ENCODE data around the gene DHRS7B. TPM values are rescaled to one million over a fixed set of nuclear protein-coding genes. Genes with fewer than 3 reads are reported as not detected.

The DHRS7B gene
- total and polyA plus RNA-seq, 2 of the 13 experiments (the other 11 are each of a cell fraction or from before 2014, with no cell fraction given) = 20.0 to 35.8 TPM

DNA sequence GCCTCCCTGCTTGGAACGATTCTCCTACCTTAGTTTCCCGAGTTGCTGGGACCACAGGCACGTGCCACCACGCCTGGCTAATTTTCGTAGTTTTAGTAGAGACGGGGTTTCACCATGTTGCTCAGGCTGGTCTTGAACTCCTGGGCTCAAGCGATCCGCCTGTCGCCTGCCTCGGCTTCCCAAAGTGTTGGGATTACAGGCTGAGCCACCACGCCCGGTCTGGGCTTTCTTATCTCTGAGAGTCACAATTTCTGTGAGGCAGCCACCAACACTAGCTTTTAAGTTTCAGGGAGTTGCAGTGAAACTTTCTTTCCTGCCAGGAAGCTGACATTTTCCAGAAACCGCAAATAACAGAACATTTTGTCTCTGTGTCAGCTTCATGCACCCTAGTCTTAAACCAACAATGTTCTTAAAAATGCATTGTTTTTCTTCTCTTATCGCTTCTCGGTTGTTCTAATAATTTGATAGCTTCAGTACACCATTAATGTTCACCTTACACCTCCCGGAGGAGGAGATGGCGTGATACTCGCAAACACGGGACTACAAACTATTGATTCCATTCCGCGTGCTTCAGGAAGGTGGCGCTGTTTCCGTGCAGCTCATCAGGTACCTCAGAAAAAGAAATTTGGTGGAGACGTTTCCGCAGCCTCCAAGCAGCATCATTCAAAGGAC, 7.4 kb upstream of the DHRS7B start (continued):
- TF ChIP-seq SMAD3 (CRISPR knock-in tag; IDR thresholded peaks at IDR 0.05) (0 out of 2 replicates have a peak, but pooled peaks have one; percentile 30), SMC3 (IDR thresholded peaks at IDR 0.05; ENCODE audit: low read length) (peak; percentile 73), NAIF1 (CRISPR knock-in tag; IDR thresholded peaks at IDR 0.05; ENCODE audit: borderline replicate concordance) (no peak), HES4 (CRISPR knock-in tag; IDR thresholded peaks at IDR 0.05; ENCODE audit: borderline replicate concordance) (no peak), FOXA3 (CRISPR knock-in tag; IDR thresholded peaks at IDR 0.05) (peak; percentile 14; the same call in 1 of the 2 replicates), SMYD3 (CRISPR knock-in tag; IDR thresholded peaks at IDR 0.05) (no peak), KDM4B (CRISPR knock-in tag; IDR thresholded peaks at IDR 0.05) (no peak), TBL1XR1 (IDR thresholded peaks at IDR 0.05; ENCODE audit: borderline replicate concordance, low read length, partially characterized antibody) (no peak), TEAD3 (CRISPR knock-in tag; optimal IDR thresholded peaks at IDR 0.05; ENCODE audit: borderline replicate concordance) (peak; percentile 51), ZNF788 (CRISPR knock-in tag; IDR thresholded peaks at IDR 0.05; ENCODE audit: borderline replicate concordance) (no peak), ZNF615 (CRISPR knock-in tag; IDR thresholded peaks at IDR 0.05; ENCODE audit: borderline replicate concordance) (no peak), ONECUT2 (CRISPR knock-in tag; IDR thresholded peaks at IDR 0.05) (peak; percentile 87), ZNF672 (CRISPR knock-in tag; IDR thresholded peaks at IDR 0.05) (no peak), ZNF180 (CRISPR knock-in tag; IDR thresholded peaks at IDR 0.05; ENCODE audit: borderline replicate concordance, low read depth) (no peak), JUNB (CRISPR knock-in tag; IDR thresholded peaks at IDR 0.05; ENCODE audit: borderline replicate concordance) (no peak), NCOA1 (CRISPR knock-in tag; IDR thresholded peaks at IDR 0.05) (no peak), ZSCAN31 (CRISPR knock-in tag; IDR thresholded peaks at IDR 0.05; ENCODE audit: low read depth) (no peak), RAD21 (CRISPR knock-in tag; IDR thresholded peaks at IDR 0.05) (peak; percentile 44; the same call in 1 of the 2 replicates), ZNF546 (CRISPR knock-in tag; conservative IDR thresholded peaks at IDR 0.05) (no peak), GATAD2A (CRISPR knock-in tag; IDR thresholded peaks at IDR 0.05) (peak; percentile 32; the same call in 1 of the 2 replicates), ZNF775 (CRISPR knock-in tag; IDR thresholded peaks at IDR 0.05; ENCODE audit: borderline replicate concordance) (no peak)
- TF ChIP-seq, protein P1, sequence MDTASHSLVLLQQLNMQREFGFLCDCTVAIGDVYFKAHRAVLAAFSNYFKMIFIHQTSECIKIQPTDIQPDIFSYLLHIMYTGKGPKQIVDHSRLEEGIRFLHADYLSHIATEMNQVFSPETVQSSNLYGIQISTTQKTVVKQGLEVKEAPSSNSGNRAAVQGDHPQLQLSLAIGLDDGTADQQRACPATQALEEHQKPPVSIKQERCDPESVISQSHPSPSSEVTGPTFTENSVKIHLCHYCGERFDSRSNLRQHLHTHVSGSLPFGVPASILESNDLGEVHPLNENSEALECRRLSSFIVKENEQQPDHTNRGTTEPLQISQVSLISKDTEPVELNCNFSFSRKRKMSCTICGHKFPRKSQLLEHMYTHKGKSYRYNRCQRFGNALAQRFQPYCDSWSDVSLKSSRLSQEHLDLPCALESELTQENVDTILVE (CRISPR knock-in tag; IDR thresholded peaks at IDR 0.05) = no peak
- TF ChIP-seq, protein P2, sequence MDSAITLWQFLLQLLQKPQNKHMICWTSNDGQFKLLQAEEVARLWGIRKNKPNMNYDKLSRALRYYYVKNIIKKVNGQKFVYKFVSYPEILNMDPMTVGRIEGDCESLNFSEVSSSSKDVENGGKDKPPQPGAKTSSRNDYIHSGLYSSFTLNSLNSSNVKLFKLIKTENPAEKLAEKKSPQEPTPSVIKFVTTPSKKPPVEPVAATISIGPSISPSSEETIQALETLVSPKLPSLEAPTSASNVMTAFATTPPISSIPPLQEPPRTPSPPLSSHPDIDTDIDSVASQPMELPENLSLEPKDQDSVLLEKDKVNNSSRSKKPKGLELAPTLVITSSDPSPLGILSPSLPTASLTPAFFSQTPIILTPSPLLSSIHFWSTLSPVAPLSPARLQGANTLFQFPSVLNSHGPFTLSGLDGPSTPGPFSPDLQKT (CRISPR knock-in tag; IDR thresholded peaks at IDR 0.05; ENCODE audit: borderline replicate concordance) = no peak
- TF ChIP-seq, protein P3, sequence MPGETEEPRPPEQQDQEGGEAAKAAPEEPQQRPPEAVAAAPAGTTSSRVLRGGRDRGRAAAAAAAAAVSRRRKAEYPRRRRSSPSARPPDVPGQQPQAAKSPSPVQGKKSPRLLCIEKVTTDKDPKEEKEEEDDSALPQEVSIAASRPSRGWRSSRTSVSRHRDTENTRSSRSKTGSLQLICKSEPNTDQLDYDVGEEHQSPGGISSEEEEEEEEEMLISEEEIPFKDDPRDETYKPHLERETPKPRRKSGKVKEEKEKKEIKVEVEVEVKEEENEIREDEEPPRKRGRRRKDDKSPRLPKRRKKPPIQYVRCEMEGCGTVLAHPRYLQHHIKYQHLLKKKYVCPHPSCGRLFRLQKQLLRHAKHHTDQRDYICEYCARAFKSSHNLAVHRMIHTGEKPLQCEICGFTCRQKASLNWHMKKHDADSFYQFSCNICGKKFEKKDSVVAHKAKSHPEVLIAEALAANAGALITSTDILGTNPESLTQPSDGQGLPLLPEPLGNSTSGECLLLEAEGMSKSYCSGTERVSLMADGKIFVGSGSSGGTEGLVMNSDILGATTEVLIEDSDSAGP (CRISPR knock-in tag; IDR thresholded peaks at IDR 0.05; ENCODE audit: borderline replicate concordance) = no peak
- TF ChIP-seq, protein P4, sequence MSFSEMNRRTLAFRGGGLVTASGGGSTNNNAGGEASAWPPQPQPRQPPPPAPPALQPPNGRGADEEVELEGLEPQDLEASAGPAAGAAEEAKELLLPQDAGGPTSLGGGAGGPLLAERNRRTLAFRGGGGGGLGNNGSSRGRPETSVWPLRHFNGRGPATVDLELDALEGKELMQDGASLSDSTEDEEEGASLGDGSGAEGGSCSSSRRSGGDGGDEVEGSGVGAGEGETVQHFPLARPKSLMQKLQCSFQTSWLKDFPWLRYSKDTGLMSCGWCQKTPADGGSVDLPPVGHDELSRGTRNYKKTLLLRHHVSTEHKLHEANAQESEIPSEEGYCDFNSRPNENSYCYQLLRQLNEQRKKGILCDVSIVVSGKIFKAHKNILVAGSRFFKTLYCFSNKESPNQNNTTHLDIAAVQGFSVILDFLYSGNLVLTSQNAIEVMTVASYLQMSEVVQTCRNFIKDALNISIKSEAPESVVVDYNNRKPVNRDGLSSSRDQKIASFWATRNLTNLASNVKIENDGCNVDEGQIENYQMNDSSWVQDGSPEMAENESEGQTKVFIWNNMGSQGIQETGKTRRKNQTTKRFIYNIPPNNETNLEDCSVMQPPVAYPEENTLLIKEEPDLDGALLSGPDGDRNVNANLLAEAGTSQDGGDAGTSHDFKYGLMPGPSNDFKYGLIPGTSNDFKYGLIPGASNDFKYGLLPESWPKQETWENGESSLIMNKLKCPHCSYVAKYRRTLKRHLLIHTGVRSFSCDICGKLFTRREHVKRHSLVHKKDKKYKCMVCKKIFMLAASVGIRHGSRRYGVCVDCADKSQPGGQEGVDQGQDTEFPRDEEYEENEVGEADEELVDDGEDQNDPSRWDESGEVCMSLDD (CRISPR knock-in tag; IDR thresholded peaks at IDR 0.05; ENCODE audit: borderline replicate concordance) = no peak
